Gastroesophageal sphincter (tissue), 4 donors: ENCODE results near the gene DYSF. TPM values are rescaled to one million over a fixed set of nuclear protein-coding genes. Genes with fewer than 3 reads are reported as not detected.

Source experiments
- ATAC-seq: fragments of 150-250 bp; one replicate; pipeline ENCODE4 v1.9.1; 2016; ENCODE audit warnings: mild to moderate bottlenecking, moderate library complexity
- H3K27ac ChIP-seq, 4 donors: fragments of 200-600 bp; sonication (generic) in 3 of 4; 1 replicate in 3 of 4; 2 replicates in 1 of 4; pipeline ENCODE4 v1.5.1; 2016 to 2019
- H3K27me3 ChIP-seq: fragments of 200-600 bp; sonication (generic); one replicate; pipeline ENCODE4 v1.5.1; 2019
- H3K36me3 ChIP-seq, 2 donors: fragments of 200-600 bp; sonication (generic); one replicate each; pipeline ENCODE4 v1.5.1; 2019; ENCODE audit warnings: control low read depth in 1 of 2
- H3K4me1 ChIP-seq, 3 donors: fragments of 200-600 bp; sonication (generic); 1 replicate in 2 of 3; 2 replicates in 1 of 3; pipeline ENCODE4 v1.5.1; 2016 to 2019; ENCODE audit warnings: control low read depth in 2 of 3
- H3K4me3 ChIP-seq, 2 donors: fragments of 200-600 bp; sonication (generic); one replicate each; pipeline ENCODE4 v1.5.1; 2019; ENCODE audit warnings: mild to moderate bottlenecking in 1 of 2, moderate library complexity in 1 of 2
- H3K9me3 ChIP-seq, 3 donors: fragments of 200-600 bp; sonication (generic); one replicate each; pipeline ENCODE4 v1.5.1; 2017 to 2019; ENCODE audit warnings: control low read depth in 2 of 3
- EP300 ChIP-seq: sonication (generic); formaldehyde crosslinking; IDR thresholded peaks from one replicate; pipeline ENCODE4 v1.6.1; 2017; ENCODE audit warnings: antibody characterized with exemption, mild to moderate bottlenecking
- POLR2A ChIP-seq, 2 donors: fragments of 450-650 bp; IDR thresholded peaks; one replicate each; pipeline ENCODE4 v1.6.1; 2017; ENCODE audit warnings: antibody characterized with exemption in 2 of 2, mild to moderate bottlenecking in 2 of 2, moderate library complexity in 1 of 2
- POLR2AphosphoS5 ChIP-seq: sonication (generic); formaldehyde crosslinking; IDR thresholded peaks from one replicate; pipeline ENCODE4 v1.6.1; 2017; ENCODE audit warnings: antibody characterized with exemption
- WGBS, 2 donors: methylation state at CpG; one replicate each; pipeline ENCODE4 v1.1.5; 2018; ENCODE audit warnings: low coverage in 1 of 2; 5-methylcytosine and 5-hydroxymethylcytosine counted together
- total RNA-seq, 4 donors: library from RNA; depleted of rRNA; stranded (reverse); fragments of >200 nt; gene quantifications; one replicate each; pipeline ENCODE4 v1.1.0, GENCODE V29; 2016
- TF ChIP-seq, protein P1 (sequence below), 4 experiments: fragments of 200-600 bp in 2 of 4; fragments of 450-650 bp in 2 of 4; sonication (generic) in 1 of 4; IDR thresholded peaks; one replicate each; pipeline ENCODE4 v1.5.1; 2017 to 2019; ENCODE audit warnings: antibody characterized with exemption in 4 of 4, mild to moderate bottlenecking in 2 of 4, moderate library complexity in 2 of 4

DYSF gene
- total RNA-seq, 4 donors from 2014 or later = 11.0 to 50.1 (median 17.4) TPM

- Histone ChIP-seq H3K36me3 (no peaks in the 10 kb centered on the region), H3K27ac (peak overlapping the region in 3 of 4 donors; percentile 85 to 87 (median 85)), H3K4me1 (peaks cover 11 to 100% (median 42%) of the 10 kb centered on the region in 3 donors), H3K9me3 (no peaks in the 10 kb centered on the region), H3K4me3 (no peak overlapping the region), H3K27me3 (no peaks in the 10 kb centered on the region)
- TF ChIP-seq POLR2AphosphoS5 (no peak), POLR2A (IDR thresholded peaks at IDR 0.05) (no peak), EP300 (no peak)
- TF ChIP-seq, protein P1, sequence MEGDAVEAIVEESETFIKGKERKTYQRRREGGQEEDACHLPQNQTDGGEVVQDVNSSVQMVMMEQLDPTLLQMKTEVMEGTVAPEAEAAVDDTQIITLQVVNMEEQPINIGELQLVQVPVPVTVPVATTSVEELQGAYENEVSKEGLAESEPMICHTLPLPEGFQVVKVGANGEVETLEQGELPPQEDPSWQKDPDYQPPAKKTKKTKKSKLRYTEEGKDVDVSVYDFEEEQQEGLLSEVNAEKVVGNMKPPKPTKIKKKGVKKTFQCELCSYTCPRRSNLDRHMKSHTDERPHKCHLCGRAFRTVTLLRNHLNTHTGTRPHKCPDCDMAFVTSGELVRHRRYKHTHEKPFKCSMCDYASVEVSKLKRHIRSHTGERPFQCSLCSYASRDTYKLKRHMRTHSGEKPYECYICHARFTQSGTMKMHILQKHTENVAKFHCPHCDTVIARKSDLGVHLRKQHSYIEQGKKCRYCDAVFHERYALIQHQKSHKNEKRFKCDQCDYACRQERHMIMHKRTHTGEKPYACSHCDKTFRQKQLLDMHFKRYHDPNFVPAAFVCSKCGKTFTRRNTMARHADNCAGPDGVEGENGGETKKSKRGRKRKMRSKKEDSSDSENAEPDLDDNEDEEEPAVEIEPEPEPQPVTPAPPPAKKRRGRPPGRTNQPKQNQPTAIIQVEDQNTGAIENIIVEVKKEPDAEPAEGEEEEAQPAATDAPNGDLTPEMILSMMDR (IDR thresholded peaks at IDR 0.05) = no peak
- ATAC-seq = no peak
- WGBS, 2 donors = 57 to 82% methylated on average over 2 of the region's 9 CpGs
Measured at GRCh38 chr2:71457123-71457915, 4.0 kb downstream of the DYSF start.

GRCh38 chr2:71457923-71458322 is 4.6 kb downstream of the DYSF start:
- H3K9me3 ChIP-seq = no peaks in the 10 kb centered on the region
- no peaks in the 10 kb centered on the region for H3K36me3 ChIP-seq
- H3K27me3 ChIP-seq = no peaks in the 10 kb centered on the region
- H3K4me3 ChIP-seq = no peak overlapping the region
- TF ChIP-seq, protein P1 (IDR thresholded peaks at IDR 0.05) = no peak
- TF ChIP-seq EP300 (no peak), POLR2AphosphoS5 (no peak), POLR2A (IDR thresholded peaks at IDR 0.05) (no peak)
- no peak for ATAC-seq
- H3K4me1 ChIP-seq = peaks cover 11 to 96% (median 36%) of the 10 kb centered on the region in 3 donors
- peak overlapping the region; percentile 22 to 87 (median 85) for H3K27ac ChIP-seq
- WGBS, 2 donors = 84 to 100% methylated on average over 1 to 4 of the region's 4 CpGs

DNA sequence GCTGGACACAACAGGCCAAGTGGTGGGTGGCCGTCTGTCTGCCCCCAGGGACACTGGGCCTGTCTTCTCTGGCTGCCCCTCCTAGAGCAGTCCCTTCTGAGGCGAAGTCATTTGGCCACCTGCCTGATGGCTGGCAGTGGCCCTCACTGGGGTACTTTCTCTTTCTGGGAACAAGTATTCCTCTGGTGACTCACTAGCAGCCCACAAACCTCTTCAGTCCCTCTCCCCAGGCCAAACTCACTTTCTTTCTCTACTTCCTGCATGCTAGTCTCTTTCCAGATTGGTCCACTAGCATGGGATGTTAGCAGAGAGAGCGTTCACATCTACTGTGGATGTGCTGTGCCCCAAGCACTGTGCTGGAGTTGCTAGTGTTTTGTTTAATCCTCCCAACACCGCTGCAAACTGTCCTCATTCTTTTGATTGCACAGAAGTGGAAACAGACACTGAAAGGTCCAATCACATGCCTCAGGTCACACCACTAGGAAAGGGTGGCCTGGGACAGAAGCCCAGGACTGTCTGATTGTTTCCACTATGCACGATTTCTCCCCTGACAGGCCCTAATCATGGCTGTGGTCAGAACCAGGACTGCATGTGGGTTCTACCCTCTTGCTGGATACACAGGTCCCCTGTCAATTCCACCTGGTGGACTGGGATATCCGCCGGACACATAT is 5.2 kb downstream of the DYSF start:
- no peaks in the 10 kb centered on the region for H3K36me3 ChIP-seq
- H3K27ac ChIP-seq = peak overlapping the region; percentile 22 to 87 (median 85)
- peaks cover 11 to 96% (median 35%) of the 10 kb centered on the region in 3 donors for H3K4me1 ChIP-seq
- H3K4me3 ChIP-seq = no peak overlapping the region
- ATAC-seq = peak; percentile 16
- no peaks in the 10 kb centered on the region for H3K27me3 ChIP-seq
- WGBS, 2 donors = 0 to 43% methylated on average over 3 to 4 of the region's 7 CpGs
- peak; percentile 28 for TF ChIP-seq POLR2AphosphoS5
- TF ChIP-seq EP300 = no peak
- TF ChIP-seq, protein P1 (IDR thresholded peaks at IDR 0.05) = peak in 1 of 4 experiments; percentile 3
- no peaks in the 10 kb centered on the region for H3K9me3 ChIP-seq

DNA sequence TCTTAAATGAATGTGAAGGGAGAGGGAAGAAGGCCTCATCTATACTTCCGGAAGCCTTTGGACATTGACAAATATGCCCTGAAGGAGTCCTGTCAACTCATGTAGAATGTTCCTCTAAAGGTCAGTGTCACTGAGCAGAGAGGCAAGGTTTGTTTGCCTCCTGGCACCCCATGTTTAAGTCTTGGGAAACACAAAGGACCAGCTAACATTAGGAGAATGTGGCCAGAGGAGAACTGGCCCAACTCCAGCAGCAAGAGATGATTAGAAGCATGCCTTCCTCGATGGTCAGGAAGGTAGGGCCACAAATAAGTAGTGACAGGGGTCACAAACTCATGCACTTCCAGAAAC is 5.7 kb downstream of the DYSF start:
- H3K36me3 ChIP-seq = no peaks in the 10 kb centered on the region
- no peaks in the 10 kb centered on the region for H3K27me3 ChIP-seq
- no peak for ATAC-seq
- no peak overlapping the region for H3K4me3 ChIP-seq
- H3K9me3 ChIP-seq = no peaks in the 10 kb centered on the region
- 43 to 63% methylated on average over 1 to 2 of the region's 2 CpGs for WGBS, 2 donors
- H3K4me1 ChIP-seq = peaks cover 11 to 92% (median 30%) of the 10 kb centered on the region in 3 donors
- H3K27ac ChIP-seq = peak overlapping the region in 3 of 4 donors; percentile 85 to 87 (median 85)
- TF ChIP-seq, protein P1 (IDR thresholded peaks at IDR 0.05) = no peak
- TF ChIP-seq EP300 = no peak
- TF ChIP-seq POLR2AphosphoS5 = no peak
- TF ChIP-seq POLR2A (IDR thresholded peaks at IDR 0.05) = no peak
